HepG2 (cell line): ENCODE measurements around the gene VIPR1. TPM values are rescaled to one million over a fixed set of nuclear protein-coding genes. Genes with fewer than 3 reads are reported as not detected.

Source experiments
- ATAC-seq: fragments of 200-7000 bp; cut with Tn5 transposase; 3 replicates; pipeline ENCODE4 v1.9.1; 2020; ENCODE audit warnings: mild to moderate bottlenecking, moderate library complexity
- BruUV-seq: library from RNA; stranded (reverse); fragments of 400-500 nt; replicated peaks from 2 replicates; lab custom pipeline; 2021; lab: Mats Ljungman, UMichigan
- CTCF ChIA-PET: fragments of 300-600 bp; formaldehyde crosslinking; extraction: SDS; loops from one replicate; lab custom pipeline; 2021; ENCODE audit warnings: low total read pairs, inconsistent platforms, low intra/inter-chr PET ratio; lab: Yijun Ruan, JAX
- POLR2A ChIA-PET: fragments of 350-600 bp; sonication (Branson Sonifier 250); formaldehyde crosslinking; loops from one replicate; lab custom pipeline; 2020; ENCODE audit warnings: antibody characterized with exemption, inconsistent platforms; lab: Yijun Ruan, JAX
- DNase-seq: peaks from one replicate; pipeline ENCODE4 v3.0.0-alpha.2; 2015; ENCODE audit warnings: low spot score
- FAIRE-seq: peaks from 3 replicates; lab custom pipeline; 2011; peaks lifted over from hg19 to GRCh38; lab: Jason Lieb, UNC
- H2AFZ ChIP-seq: one replicate; pipeline ENCODE4 v1.6.1; 2011; ENCODE audit warnings: low read length, inconsistent platforms
- H3K27ac ChIP-seq: fragments of 300-600 bp; 3 replicates; pipeline ENCODE4 v1.8.0; 2011; ENCODE audit warnings: mixed run types, mild to moderate bottlenecking, mixed read lengths, low read length, inconsistent platforms; ENCODE audit not compliant: insufficient read depth; ENCODE audit errors: extremely low read length
- H3K27me3 ChIP-seq, 2 experiments: fragments of 200-600 bp in 1 of 2; 2 replicates in 1 of 2; 3 replicates in 1 of 2; pipeline versions ENCODE4 v1.6.0 to v1.8.0; 2011; ENCODE audit warnings: low read length in 2 of 2, mild to moderate bottlenecking in 2 of 2, moderate library complexity in 2 of 2, inconsistent platforms in 1 of 2; ENCODE audit not compliant: insufficient read depth in 2 of 2, control insufficient read depth in 1 of 2
- H3K36me3 ChIP-seq, 2 experiments: fragments of 200-600 bp in 1 of 2; replicated peaks in 1 of 2; 2 replicates in 1 of 2; 3 replicates in 1 of 2; pipeline versions ENCODE4 v1.5.1 to v1.8.0; 2011; ENCODE audit warnings: low read length in 2 of 2, inconsistent platforms in 1 of 2; ENCODE audit not compliant: insufficient read depth in 2 of 2, control insufficient read depth in 1 of 2
- H3K4me1 ChIP-seq: 2 replicates; pipeline ENCODE4 v1.5.1; 2012; ENCODE audit warnings: low read length, inconsistent platforms; ENCODE audit not compliant: insufficient read depth
- H3K4me2 ChIP-seq: 2 replicates; pipeline ENCODE4 v1.6.0; 2011; ENCODE audit warnings: low read depth, low read length, inconsistent platforms
- H3K4me3 ChIP-seq, 3 experiments: fragments of 200-600 bp in 1 of 3; sonication (generic), shearing (Covaris generic) in 1 of 3; replicated peaks in 1 of 3; 2 replicates each; pipeline ENCODE4 v1.5.1; 2011 to 2016; ENCODE audit warnings: low read length in 3 of 3, inconsistent platforms in 2 of 3, low read depth in 2 of 3, mild to moderate bottlenecking in 2 of 3, control low read depth in 1 of 3, mixed read lengths in 1 of 3; ENCODE audit not compliant: insufficient read depth in 1 of 3
- H3K79me2 ChIP-seq: one replicate; pipeline ENCODE4 v1.6.1; 2011; ENCODE audit warnings: low read length, inconsistent platforms; ENCODE audit not compliant: insufficient read depth
- H3K9ac ChIP-seq: 2 replicates; pipeline ENCODE4 v1.6.0; 2011; ENCODE audit warnings: mild to moderate bottlenecking, low read depth, low read length, inconsistent platforms; ENCODE audit not compliant: insufficient read depth
- H3K9me3 ChIP-seq: 2 replicates; pipeline ENCODE4 v1.5.1; 2012; ENCODE audit warnings: mild to moderate bottlenecking, low read length
- H4K20me1 ChIP-seq: 2 replicates; pipeline ENCODE4 v1.6.0; 2011; ENCODE audit warnings: inconsistent platforms, mild to moderate bottlenecking, low read length, moderate library complexity; ENCODE audit not compliant: insufficient read depth
- GTF3A ChIP-seq: sonication (generic); formaldehyde crosslinking; conservative IDR thresholded peaks from 2 replicates; pipeline ENCODE4 v1.4.0; 2020; ENCODE audit warnings: mild to moderate bottlenecking, missing genetic modification reagents
- IRF2 ChIP-seq: IDR thresholded peaks from 2 replicates; pipeline ENCODE4 v1.6.1; 2018; ENCODE audit warnings: missing genetic modification reagents, missing compliant biosample characterization
- NFE2 ChIP-seq: sonication (generic); formaldehyde crosslinking; IDR thresholded peaks from 2 replicates; pipeline ENCODE4 v1.4.0; 2020; ENCODE audit warnings: missing genetic modification reagents
- NR2C2 ChIP-seq: sonication (generic); formaldehyde crosslinking; IDR thresholded peaks from 2 replicates; pipeline ENCODE4 v1.4.0; 2020; ENCODE audit warnings: missing genetic modification reagents, mild to moderate bottlenecking, moderate library complexity, borderline replicate concordance
- PITX1 ChIP-seq: sonication (generic); formaldehyde crosslinking; IDR thresholded peaks from 2 replicates; pipeline ENCODE4 v1.5.1; 2020; ENCODE audit warnings: mild to moderate bottlenecking, missing genetic modification reagents
- RFX3 ChIP-seq: IDR thresholded peaks from 2 replicates; pipeline ENCODE4 v1.6.1; 2016; ENCODE audit warnings: missing biosample characterization, missing genetic modification reagents
- SALL1 ChIP-seq: sonication (generic); formaldehyde crosslinking; IDR thresholded peaks from 2 replicates; pipeline ENCODE4 v1.8.0; 2022; ENCODE audit warnings: mild to moderate bottlenecking, missing genetic modification reagents
- SKI ChIP-seq: fragments of 450-650 bp; IDR thresholded peaks from one replicate; pipeline ENCODE4 v1.6.1; 2018; ENCODE audit warnings: mild to moderate bottlenecking; ENCODE audit not compliant: partially characterized antibody
- TAF15 ChIP-seq: fragments of 200-400 bp; formaldehyde crosslinking; IDR thresholded peaks from one replicate; pipeline ENCODE4 v1.6.1; 2018; ENCODE audit warnings: mild to moderate bottlenecking, low read depth, low read length; ENCODE audit not compliant: poor library complexity, severe bottlenecking
- ZBTB1 ChIP-seq: sonication (generic); formaldehyde crosslinking; IDR thresholded peaks from 2 replicates; pipeline ENCODE4 v1.4.0; 2020; ENCODE audit warnings: missing genetic modification reagents, borderline replicate concordance
- ZBTB38 ChIP-seq: sonication (generic); formaldehyde crosslinking; IDR thresholded peaks from 2 replicates; pipeline ENCODE4 v1.5.1; 2020; ENCODE audit warnings: mild to moderate bottlenecking, missing genetic modification reagents
- ZKSCAN8 ChIP-seq: IDR thresholded peaks from 2 replicates; pipeline ENCODE4 v1.6.1; 2016; ENCODE audit warnings: borderline replicate concordance, missing genetic modification reagents, missing compliant biosample characterization
- ZNF138 ChIP-seq: sonication (generic); formaldehyde crosslinking; IDR thresholded peaks from 2 replicates; pipeline ENCODE4 v1.5.0; 2020; ENCODE audit warnings: mild to moderate bottlenecking, low read depth, missing genetic modification reagents
- ZNF292 ChIP-seq: sonication (generic); formaldehyde crosslinking; IDR thresholded peaks from 2 replicates; pipeline ENCODE4 v1.8.1; 2022; ENCODE audit warnings: mild to moderate bottlenecking, low read depth, missing genetic modification reagents, borderline replicate concordance
- ZNF556 ChIP-seq: sonication (generic); formaldehyde crosslinking; IDR thresholded peaks from 2 replicates; pipeline ENCODE4 v1.4.0; 2020; ENCODE audit warnings: mild to moderate bottlenecking, missing genetic modification reagents, borderline replicate concordance
- ZNF570 ChIP-seq: sonication (generic); formaldehyde crosslinking; IDR thresholded peaks from 2 replicates; pipeline ENCODE4 v1.4.0; 2020; ENCODE audit warnings: mild to moderate bottlenecking, missing genetic modification reagents, borderline replicate concordance
- WGBS: methylation state at CpG from one replicate; pipeline ENCODE4 v1.1.6; 2017; ENCODE audit warnings: low lambda C conversion rate; 5-methylcytosine and 5-hydroxymethylcytosine counted together
- in situ Hi-C: cut with HindIII; loops from 2 replicates; pipeline ENCODE4 v1.10.0; 2017; ENCODE audit warnings: low pct_unique_long_range_greater_than_20kb; ENCODE audit not compliant: extremely low pct_ligation_motif_present
- intact Hi-C: fragments of 100-400 bp; cut with micrococcal nuclease; formaldehyde crosslinking; loops from one replicate; pipeline ENCODE4 v1.10.0; 2022; ENCODE audit not compliant: unreplicated experiment
- polyA plus RNA-seq, 8 experiments: library from polyadenylated mRNA; depleted of rRNA in 3 of 8; stranded (reverse) in 7 of 8; unstranded in 1 of 8; fragments of >200 nt; fragmentation: Illumina TruSeq in 4 of 8; extraction: Trizol in 4 of 8; gene quantifications; 2 replicates each; pipeline versions ENCODE4 v1.2.1 to v1.2.3, GENCODE V29; 2011 to 2016; ENCODE audit warnings: low read depth in 4 of 8, missing spikeins in 1 of 8, mixed read lengths in 1 of 8; ENCODE audit not compliant: insufficient read depth in 1 of 8
- total RNA-seq, 5 experiments: library from RNA; depleted of rRNA; stranded (reverse); fragments of >200 nt; fragmentation: Illumina TruSeq; extraction: Trizol; gene quantifications; 2 replicates each; pipeline ENCODE4 v1.2.3, GENCODE V29; 2016; ENCODE audit warnings: low read depth in 1 of 5
- TF ChIP-seq, protein P1 (sequence below): sonication (generic); formaldehyde crosslinking; IDR thresholded peaks from 2 replicates; pipeline ENCODE4 v1.5.1; 2020; ENCODE audit warnings: missing genetic modification reagents, mild to moderate bottlenecking, borderline replicate concordance
- TF ChIP-seq, protein P2 (sequence below): sonication (generic); formaldehyde crosslinking; IDR thresholded peaks from 2 replicates; pipeline ENCODE4 v1.5.1; 2020; ENCODE audit warnings: mild to moderate bottlenecking, moderate library complexity, missing genetic modification reagents
- TF ChIP-seq, protein P3 (sequence below): sonication (generic); formaldehyde crosslinking; IDR thresholded peaks from 2 replicates; pipeline ENCODE4 v1.5.0; 2020; ENCODE audit warnings: missing genetic modification reagents

VIPR1 gene
- total and polyA plus RNA-seq, 2 of the 13 experiments (the other 11 are each of a cell fraction or from before 2014, with no cell fraction given): 0.04 to 0.11 TPM

DNA sequence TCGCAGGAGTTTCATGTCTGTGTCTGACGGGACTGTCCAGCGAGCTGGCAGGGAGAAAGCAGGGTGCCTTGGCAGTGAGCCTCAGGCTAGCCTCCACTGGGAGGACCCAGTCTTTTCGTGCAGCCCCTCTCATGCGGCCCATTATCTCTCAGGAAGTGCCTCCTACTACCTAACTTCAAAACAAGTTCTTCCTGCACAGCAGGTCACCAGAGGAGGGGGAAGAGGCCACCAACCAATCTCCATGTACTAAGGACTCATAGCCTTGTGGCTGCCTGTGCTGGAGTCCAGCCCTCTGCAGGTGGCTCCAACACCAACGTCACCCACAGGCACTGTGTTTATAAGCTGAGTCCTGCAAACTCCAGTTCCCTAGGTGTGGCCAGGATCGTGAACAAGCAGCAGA, 4.8 kb downstream of the VIPR1 start (continued):
- TF ChIP-seq, protein P1, sequence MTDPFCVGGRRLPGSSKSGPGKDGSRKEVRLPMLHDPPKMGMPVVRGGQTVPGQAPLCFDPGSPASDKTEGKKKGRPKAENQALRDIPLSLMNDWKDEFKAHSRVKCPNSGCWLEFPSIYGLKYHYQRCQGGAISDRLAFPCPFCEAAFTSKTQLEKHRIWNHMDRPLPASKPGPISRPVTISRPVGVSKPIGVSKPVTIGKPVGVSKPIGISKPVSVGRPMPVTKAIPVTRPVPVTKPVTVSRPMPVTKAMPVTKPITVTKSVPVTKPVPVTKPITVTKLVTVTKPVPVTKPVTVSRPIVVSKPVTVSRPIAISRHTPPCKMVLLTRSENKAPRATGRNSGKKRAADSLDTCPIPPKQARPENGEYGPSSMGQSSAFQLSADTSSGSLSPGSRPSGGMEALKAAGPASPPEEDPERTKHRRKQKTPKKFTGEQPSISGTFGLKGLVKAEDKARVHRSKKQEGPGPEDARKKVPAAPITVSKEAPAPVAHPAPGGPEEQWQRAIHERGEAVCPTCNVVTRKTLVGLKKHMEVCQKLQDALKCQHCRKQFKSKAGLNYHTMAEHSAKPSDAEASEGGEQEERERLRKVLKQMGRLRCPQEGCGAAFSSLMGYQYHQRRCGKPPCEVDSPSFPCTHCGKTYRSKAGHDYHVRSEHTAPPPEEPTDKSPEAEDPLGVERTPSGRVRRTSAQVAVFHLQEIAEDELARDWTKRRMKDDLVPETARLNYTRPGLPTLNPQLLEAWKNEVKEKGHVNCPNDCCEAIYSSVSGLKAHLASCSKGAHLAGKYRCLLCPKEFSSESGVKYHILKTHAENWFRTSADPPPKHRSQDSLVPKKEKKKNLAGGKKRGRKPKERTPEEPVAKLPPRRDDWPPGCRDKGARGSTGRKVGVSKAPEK (CRISPR knock-in tag): no peak
- no peak for TF ChIP-seq ZBTB38 (CRISPR knock-in tag)
- no peak for TF ChIP-seq ZNF138

DNA sequence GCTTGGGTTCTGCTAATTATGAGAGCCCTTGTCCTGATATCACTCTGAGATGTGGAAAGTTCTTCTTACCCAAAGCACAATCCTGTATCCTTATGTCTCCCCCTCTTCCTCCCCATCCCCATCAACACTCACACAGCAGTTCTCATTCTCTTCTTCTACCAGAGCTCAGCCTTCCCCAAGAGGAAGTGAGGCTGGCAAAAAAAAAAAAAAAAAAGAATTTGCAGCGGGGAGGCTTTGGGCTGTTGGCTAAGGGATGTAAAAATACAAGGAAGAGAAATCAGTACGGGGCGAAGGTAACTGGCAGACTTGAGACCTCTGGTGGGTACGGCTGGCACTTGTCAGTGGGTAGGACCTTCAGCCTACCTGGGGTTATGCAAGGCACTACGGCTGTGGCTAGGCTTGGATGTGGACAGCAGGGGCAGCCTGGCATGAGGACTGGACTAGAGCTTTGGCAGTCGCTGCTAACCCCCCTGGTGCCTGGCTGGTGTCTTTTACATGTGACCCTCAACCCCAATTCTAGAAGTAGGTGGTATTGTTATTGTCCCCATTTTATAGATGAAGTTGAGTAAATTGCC, 5.4 kb downstream of the VIPR1 start:
- H3K27ac ChIP-seq: no peak overlapping the region
- H3K4me2 ChIP-seq: no peak overlapping the region
- no peaks in the 10 kb centered on the region for H3K9me3 ChIP-seq
- H3K9ac ChIP-seq: no peak overlapping the region
- H4K20me1 ChIP-seq: no peaks in the 10 kb centered on the region
- 47% methylated on average over 5 of the region's 6 CpGs for WGBS
- H3K4me1 ChIP-seq: peaks cover 18% of the 10 kb centered on the region
- DNase-seq: no peak
- peaks cover 0 to 18% of the 10 kb centered on the region in 2 experiments; a peak in 4 of 5 replicates for H3K27me3 ChIP-seq
- FAIRE-seq: no peak
- BruUV-seq: no TSS peak
- no peaks in the 10 kb centered on the region for H3K36me3 ChIP-seq
- H3K4me3 ChIP-seq: no peak overlapping the region
- no peak for ATAC-seq
- intact Hi-C loops: no loop called here
- ChIA-PET POLR2A (no interaction called here), CTCF (no interaction called here)
- no peak overlapping the region for H2AFZ ChIP-seq
- H3K79me2 ChIP-seq: no peaks in the 10 kb centered on the region
- in situ Hi-C loops: no loop called here
- TF ChIP-seq, protein P2, sequence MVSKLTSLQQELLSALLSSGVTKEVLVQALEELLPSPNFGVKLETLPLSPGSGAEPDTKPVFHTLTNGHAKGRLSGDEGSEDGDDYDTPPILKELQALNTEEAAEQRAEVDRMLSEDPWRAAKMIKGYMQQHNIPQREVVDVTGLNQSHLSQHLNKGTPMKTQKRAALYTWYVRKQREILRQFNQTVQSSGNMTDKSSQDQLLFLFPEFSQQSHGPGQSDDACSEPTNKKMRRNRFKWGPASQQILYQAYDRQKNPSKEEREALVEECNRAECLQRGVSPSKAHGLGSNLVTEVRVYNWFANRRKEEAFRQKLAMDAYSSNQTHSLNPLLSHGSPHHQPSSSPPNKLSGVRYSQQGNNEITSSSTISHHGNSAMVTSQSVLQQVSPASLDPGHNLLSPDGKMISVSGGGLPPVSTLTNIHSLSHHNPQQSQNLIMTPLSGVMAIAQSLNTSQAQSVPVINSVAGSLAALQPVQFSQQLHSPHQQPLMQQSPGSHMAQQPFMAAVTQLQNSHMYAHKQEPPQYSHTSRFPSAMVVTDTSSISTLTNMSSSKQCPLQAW (CRISPR knock-in tag): no peak
- no peak for TF ChIP-seq ZNF570 (CRISPR knock-in tag)
- TF ChIP-seq SALL1 (CRISPR knock-in tag): no peak
- TF ChIP-seq GTF3A (CRISPR knock-in tag): no peak
- TF ChIP-seq RFX3 (CRISPR knock-in tag): no peak
- TF ChIP-seq, protein P3, sequence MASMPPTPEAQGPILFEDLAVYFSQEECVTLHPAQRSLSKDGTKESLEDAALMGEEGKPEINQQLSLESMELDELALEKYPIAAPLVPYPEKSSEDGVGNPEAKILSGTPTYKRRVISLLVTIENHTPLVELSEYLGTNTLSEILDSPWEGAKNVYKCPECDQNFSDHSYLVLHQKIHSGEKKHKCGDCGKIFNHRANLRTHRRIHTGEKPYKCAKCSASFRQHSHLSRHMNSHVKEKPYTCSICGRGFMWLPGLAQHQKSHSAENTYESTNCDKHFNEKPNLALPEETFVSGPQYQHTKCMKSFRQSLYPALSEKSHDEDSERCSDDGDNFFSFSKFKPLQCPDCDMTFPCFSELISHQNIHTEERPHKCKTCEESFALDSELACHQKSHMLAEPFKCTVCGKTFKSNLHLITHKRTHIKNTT (CRISPR knock-in tag): no peak
- no peak for TF ChIP-seq PITX1
- TF ChIP-seq ZBTB1 (CRISPR knock-in tag): no peak
- TF ChIP-seq SKI: no peak
- no peak for TF ChIP-seq TAF15
- no peak for TF ChIP-seq NFE2 (CRISPR knock-in tag)
- TF ChIP-seq ZNF292 (CRISPR knock-in tag): no peak
- no peak for TF ChIP-seq ZNF556 (CRISPR knock-in tag)
- no peak for TF ChIP-seq NR2C2 (CRISPR knock-in tag)
- TF ChIP-seq IRF2 (CRISPR knock-in tag): no peak
- no peak for TF ChIP-seq ZKSCAN8 (CRISPR knock-in tag)
